ENCODE measurements around the gene PIP5K1A. TPM values are rescaled to one million over a fixed set of nuclear protein-coding genes. Genes with fewer than 3 reads are reported as not detected.

PIP5K1A gene
- total and polyA plus RNA-seq, 9 of the 15 experiments (the other 6 are each of a cell fraction or from before 2014, with no cell fraction given): 1.9 to 42.4 (median 18.8) TPM

DNA sequence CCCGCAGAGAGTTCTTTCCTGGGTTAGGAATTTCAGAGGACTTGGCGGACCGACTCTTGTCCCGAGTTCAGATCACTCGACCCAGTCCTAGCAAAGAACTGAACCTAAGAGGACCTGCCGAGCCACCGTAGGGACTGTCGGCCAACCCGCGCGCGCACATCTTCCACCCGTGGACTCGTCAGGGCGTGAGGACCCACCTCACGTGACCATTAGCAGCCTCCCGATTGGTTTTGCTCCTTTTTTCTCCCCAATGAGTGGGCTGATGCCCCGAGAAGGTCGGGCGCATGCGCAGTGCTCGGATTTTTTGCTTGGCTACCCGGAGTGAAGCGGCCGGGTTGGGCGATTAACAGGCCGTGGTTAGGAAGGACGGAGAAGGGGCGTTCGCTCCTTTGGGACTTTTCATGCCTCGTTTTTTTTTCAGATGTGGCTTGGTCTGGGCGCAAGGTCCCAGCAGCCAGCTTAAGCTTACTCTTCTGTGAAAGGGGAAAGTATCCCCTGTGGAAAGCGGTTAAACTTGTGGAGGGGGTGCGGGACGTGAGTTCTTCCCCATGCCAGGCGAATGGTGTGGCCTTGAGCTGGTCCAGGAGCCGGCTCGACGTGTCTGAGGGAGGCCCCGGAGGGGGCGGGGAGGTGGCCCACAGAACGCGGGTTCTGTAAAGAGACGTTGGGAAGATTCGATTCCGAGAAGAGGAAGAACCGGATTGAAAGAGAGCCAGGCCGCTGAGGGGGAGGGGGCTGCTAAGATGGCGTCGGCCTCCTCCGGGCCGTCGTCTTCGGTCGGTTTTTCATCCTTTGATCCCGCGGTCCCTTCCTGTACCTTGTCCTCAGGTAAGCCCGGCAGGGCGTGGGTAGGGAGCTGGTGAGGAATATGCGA is at the start of gene PIP5K1A (continued):
- TF ChIP-seq ZBTB40 (IDR thresholded peaks at IDR 0.05) (no peak; the same call in 1 of the 2 replicates), ZBTB40 (CRISPR knock-in tag; IDR thresholded peaks at IDR 0.05) (no peak), ZNF41 (CRISPR knock-in tag; conservative IDR thresholded peaks at IDR 0.05) (no peak), SIX5 (IDR thresholded peaks at IDR 0.05; ENCODE audit: borderline replicate concordance in 1 of 2, insufficient read depth in 1 of 2, low read depth in 1 of 2, low read length in 2 of 2) (no peak), ZNF695 (CRISPR knock-in tag; IDR thresholded peaks at IDR 0.05) (no peak), ARNT (IDR thresholded peaks at IDR 0.05) (no peak), CCNT2 (IDR thresholded peaks at IDR 0.05; ENCODE audit: borderline replicate concordance, extremely low read depth, insufficient read length, low read depth, low read length) (no peak), MBD2 (IDR thresholded peaks at IDR 0.05; ENCODE audit: borderline replicate concordance, low read depth) (no peak), SMARCA4 (IDR thresholded peaks at IDR 0.05) (no peak), ZNF644 (tag; IDR thresholded peaks at IDR 0.05; ENCODE audit: low read depth) (no peak), TARDBP (IDR thresholded peaks at IDR 0.05) (peak; percentile 80; the same call in 1 of the 2 replicates), HDAC2 (IDR thresholded peaks at IDR 0.05) (peak; percentile 61; the same call in 1 of the 2 replicates), SMARCC2 (IDR thresholded peaks at IDR 0.05; ENCODE audit: low read depth) (no peak), PTTG1 (tag; IDR thresholded peaks at IDR 0.05; ENCODE audit: low read depth) (no peak), ZNF830 (CRISPR knock-in tag; IDR thresholded peaks at IDR 0.05) (no peak), ZNF384 (IDR thresholded peaks at IDR 0.05; ENCODE audit: low read depth, low read length) (peak; percentile 49; the same call in 1 of the 2 replicates)
- TF ChIP-seq, protein P1, sequence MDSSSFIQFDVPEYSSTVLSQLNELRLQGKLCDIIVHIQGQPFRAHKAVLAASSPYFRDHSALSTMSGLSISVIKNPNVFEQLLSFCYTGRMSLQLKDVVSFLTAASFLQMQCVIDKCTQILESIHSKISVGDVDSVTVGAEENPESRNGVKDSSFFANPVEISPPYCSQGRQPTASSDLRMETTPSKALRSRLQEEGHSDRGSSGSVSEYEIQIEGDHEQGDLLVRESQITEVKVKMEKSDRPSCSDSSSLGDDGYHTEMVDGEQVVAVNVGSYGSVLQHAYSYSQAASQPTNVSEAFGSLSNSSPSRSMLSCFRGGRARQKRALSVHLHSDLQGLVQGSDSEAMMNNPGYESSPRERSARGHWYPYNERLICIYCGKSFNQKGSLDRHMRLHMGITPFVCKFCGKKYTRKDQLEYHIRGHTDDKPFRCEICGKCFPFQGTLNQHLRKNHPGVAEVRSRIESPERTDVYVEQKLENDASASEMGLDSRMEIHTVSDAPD (CRISPR knock-in tag; IDR thresholded peaks at IDR 0.05): no peak

All from K562 (cell line).